Measurements from ENCODE around the gene TRIM32. TPM values are rescaled to one million over a fixed set of nuclear protein-coding genes. Genes with fewer than 3 reads are reported as not detected.

TRIM32 gene
- total RNA-seq, 1 donor from 2014 or later = 21.4 TPM

DNA sequence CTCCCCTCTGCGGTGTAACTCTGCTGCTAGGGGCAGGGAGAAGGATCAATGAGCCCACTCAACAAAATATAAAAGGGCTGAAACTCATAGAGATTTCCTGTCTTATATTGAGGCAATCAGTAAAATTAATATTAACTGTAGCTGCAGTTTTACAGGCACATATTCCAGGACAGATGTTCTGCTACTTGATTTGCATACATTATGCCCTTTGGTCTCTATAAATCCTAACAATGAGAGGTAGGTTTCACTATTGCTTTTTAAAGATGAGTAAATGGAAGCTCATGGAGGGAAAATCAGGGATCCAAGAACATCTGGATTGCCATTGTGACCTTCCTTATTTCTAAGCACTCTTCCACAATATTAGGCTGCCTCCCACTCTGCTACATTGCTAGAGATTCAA lies 23.5 kb upstream of the TRIM32 start:
- H3K4me1 Mint-ChIP-seq = no peaks in the 10 kb centered on the region
- H3K9me3 Mint-ChIP-seq = no peaks in the 10 kb centered on the region
- H3K27ac Mint-ChIP-seq (ENCODE audit: unreplicated experiment) = no peak overlapping the region
- DNase-seq (ENCODE audit: low read depth, low spot score) = no peak
- no peaks in the 10 kb centered on the region for H3K27me3 Mint-ChIP-seq (ENCODE audit: low read depth)
- TF ChIP-seq, protein P1, sequence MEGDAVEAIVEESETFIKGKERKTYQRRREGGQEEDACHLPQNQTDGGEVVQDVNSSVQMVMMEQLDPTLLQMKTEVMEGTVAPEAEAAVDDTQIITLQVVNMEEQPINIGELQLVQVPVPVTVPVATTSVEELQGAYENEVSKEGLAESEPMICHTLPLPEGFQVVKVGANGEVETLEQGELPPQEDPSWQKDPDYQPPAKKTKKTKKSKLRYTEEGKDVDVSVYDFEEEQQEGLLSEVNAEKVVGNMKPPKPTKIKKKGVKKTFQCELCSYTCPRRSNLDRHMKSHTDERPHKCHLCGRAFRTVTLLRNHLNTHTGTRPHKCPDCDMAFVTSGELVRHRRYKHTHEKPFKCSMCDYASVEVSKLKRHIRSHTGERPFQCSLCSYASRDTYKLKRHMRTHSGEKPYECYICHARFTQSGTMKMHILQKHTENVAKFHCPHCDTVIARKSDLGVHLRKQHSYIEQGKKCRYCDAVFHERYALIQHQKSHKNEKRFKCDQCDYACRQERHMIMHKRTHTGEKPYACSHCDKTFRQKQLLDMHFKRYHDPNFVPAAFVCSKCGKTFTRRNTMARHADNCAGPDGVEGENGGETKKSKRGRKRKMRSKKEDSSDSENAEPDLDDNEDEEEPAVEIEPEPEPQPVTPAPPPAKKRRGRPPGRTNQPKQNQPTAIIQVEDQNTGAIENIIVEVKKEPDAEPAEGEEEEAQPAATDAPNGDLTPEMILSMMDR (conservative IDR thresholded peaks at IDR 0.05) = no peak
- no peaks in the 10 kb centered on the region for H3K36me3 Mint-ChIP-seq (ENCODE audit: low read depth)
- no peak overlapping the region for H3K4me3 Mint-ChIP-seq

DNA sequence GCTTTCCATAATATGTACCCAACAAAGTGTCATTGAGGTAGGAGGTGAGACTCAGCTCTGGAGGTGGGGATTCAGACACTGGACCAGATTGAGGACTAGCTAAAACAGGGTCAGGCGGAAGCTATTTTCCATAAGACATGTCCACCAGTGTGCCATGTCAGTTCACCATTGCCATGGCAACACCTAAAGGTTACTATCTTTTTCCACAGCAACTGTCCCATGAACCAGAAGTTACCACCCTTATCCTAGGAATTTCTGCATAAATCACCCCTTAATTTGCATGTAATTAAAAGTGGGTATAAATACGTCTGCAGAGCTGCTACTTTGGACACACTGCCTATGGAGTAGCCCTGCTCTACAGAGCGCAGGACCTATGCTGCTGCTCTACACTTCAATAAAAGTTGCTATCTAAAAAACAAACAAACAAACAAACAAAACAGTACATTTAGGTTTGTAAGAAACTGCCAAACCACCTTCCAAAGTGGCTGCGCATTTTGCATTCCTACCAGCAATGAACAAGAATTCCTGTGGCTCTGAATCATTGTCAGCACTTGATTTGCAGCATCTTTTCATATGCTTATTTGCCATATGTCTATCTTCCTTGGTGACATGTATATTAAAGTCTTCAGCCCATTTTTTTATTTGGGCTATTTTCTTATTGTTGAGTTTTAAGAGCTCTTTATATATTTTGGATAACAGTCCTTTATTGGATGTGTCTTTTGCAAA lies 18.0 kb upstream of the TRIM32 start:
- H3K4me1 Mint-ChIP-seq = no peaks in the 10 kb centered on the region
- H3K27ac Mint-ChIP-seq (ENCODE audit: unreplicated experiment) = no peak overlapping the region
- H3K36me3 Mint-ChIP-seq (ENCODE audit: low read depth) = peaks cover 8% of the 10 kb centered on the region
- no peak for DNase-seq (ENCODE audit: low read depth, low spot score)
- no peaks in the 10 kb centered on the region for H3K27me3 Mint-ChIP-seq (ENCODE audit: low read depth)
- TF ChIP-seq, protein P1 (conservative IDR thresholded peaks at IDR 0.05) = no peak
- no peak overlapping the region for H3K4me3 Mint-ChIP-seq
- peaks cover 13% of the 10 kb centered on the region for H3K9me3 Mint-ChIP-seq

DNA sequence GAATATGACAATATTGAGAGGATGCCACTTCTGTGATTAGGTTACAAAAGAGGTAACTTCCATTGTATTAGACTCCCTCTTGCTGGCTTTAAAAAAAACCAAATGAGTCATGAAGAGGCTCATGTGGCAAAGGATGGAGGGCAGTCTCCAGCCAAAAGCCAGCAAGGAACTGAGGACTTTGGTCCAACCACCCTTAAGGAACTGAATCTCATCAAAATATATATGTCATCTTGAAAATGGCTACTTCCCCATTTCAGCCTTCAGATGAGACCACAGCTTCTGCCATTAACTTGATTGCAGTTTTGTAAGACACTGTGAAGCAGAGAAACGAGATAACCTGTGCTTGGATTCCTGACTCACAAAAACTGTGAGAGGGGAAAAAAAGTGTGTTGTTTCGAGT lies 15.5 kb upstream of the TRIM32 start:
- TF ChIP-seq, protein P1 (conservative IDR thresholded peaks at IDR 0.05) = no peak
- peaks cover 4% of the 10 kb centered on the region for H3K4me1 Mint-ChIP-seq
- no peak overlapping the region for H3K27ac Mint-ChIP-seq (ENCODE audit: unreplicated experiment)
- no peaks in the 10 kb centered on the region for H3K27me3 Mint-ChIP-seq (ENCODE audit: low read depth)
- no peak overlapping the region for H3K4me3 Mint-ChIP-seq
- DNase-seq (ENCODE audit: low read depth, low spot score) = no peak
- peaks cover 15% of the 10 kb centered on the region for H3K9me3 Mint-ChIP-seq
- H3K36me3 Mint-ChIP-seq (ENCODE audit: low read depth) = peaks cover 8% of the 10 kb centered on the region

DNA sequence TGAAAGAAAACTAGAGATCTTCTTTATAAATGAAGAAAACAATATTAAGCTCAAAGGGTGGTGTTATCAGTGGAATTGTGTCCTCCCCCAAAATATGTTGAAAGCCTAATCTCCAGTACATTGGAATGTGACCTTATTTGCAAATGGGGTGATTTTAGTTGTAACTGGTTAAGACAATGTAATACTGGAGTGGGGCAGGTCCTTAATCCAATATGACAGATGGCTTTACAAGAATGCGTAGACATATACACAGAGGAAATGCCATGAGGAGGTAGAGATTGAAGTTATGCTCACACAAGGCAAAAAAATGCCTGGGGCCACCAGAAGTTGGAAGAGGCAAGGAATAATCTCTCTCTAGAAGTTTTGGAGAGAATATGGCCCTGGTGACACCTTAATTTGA lies 13.7 kb upstream of the TRIM32 start:
- H3K36me3 Mint-ChIP-seq (ENCODE audit: low read depth) = peaks cover 8% of the 10 kb centered on the region
- no peaks in the 10 kb centered on the region for H3K27me3 Mint-ChIP-seq (ENCODE audit: low read depth)
- peaks cover 4% of the 10 kb centered on the region for H3K4me1 Mint-ChIP-seq
- TF ChIP-seq, protein P1 (conservative IDR thresholded peaks at IDR 0.05) = no peak
- H3K9me3 Mint-ChIP-seq = peaks cover 15% of the 10 kb centered on the region
- H3K4me3 Mint-ChIP-seq = no peak overlapping the region
- no peak overlapping the region for H3K27ac Mint-ChIP-seq (ENCODE audit: unreplicated experiment)
- no peak for DNase-seq (ENCODE audit: low read depth, low spot score)

DNA sequence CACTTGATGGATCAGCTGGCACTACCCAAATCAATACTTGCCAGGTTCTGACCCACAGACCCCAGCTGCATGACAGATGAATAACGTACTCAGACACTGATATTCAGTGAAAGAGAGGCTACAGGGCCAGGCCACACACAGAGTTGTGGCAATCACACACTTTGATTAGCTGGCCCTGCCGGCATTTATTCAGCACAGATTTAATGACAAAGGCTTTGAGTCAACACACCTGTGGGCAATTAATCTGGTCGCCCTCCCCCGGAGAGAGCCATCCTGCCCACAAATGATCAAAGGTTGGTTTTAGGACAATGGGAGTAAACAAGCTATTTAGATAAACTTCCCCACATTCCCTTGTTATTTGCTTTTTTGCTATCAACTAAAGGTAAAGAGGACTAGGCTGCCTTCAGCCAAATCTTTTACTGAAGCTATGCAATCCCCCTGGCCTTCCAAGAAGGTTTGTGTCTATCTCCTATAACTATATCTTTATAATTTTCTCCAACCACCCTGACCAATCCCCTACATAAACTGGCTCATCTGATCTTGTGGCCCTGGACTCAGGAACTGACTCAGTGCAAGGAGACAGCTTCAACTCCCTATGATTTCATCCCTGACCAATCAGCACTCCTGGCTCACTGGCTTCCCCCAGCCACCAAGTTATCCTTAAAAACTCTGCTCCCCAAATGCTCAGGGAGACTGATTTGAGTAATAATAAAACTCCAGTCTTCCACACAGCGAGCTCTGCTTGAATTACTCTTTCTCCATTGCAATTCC lies 12.7 kb upstream of the TRIM32 start:
- no peak overlapping the region for H3K27ac Mint-ChIP-seq (ENCODE audit: unreplicated experiment)
- peaks cover 4% of the 10 kb centered on the region for H3K4me1 Mint-ChIP-seq
- peaks cover 8% of the 10 kb centered on the region for H3K36me3 Mint-ChIP-seq (ENCODE audit: low read depth)
- peaks cover 15% of the 10 kb centered on the region for H3K9me3 Mint-ChIP-seq
- TF ChIP-seq, protein P1 (conservative IDR thresholded peaks at IDR 0.05) = no peak
- DNase-seq (ENCODE audit: low read depth, low spot score) = no peak
- H3K4me3 Mint-ChIP-seq = no peak overlapping the region
- no peaks in the 10 kb centered on the region for H3K27me3 Mint-ChIP-seq (ENCODE audit: low read depth)
